Measurements from ENCODE around the gene FRAS1.
"Not testable (repeated sequence)": the region's sequence is repeated elsewhere in the genome, so short reads cannot be mapped to it uniquely, and the experiment has no call there.

FRAS1 gene

GRCh38 chr4:78247536-78248285, 190.6 kb downstream of the FRAS1 start:
- no peak for FAIRE-seq
- DNase-seq (ENCODE audit: extremely low spot score, insufficient read length, low read depth): no peak

GRCh38 chr4:78250500-78250899, 193.4 kb downstream of the FRAS1 start:
- DNase-seq (ENCODE audit: extremely low spot score, insufficient read length, low read depth) (no peak), FAIRE-seq (no peak)

GRCh38 chr4:78252773-78253172, 195.7 kb downstream of the FRAS1 start:
- DNase-seq (ENCODE audit: extremely low spot score, insufficient read length, low read depth); FAIRE-seq: not testable (repeated sequence)

- FAIRE-seq (no peak), DNase-seq (ENCODE audit: extremely low spot score, insufficient read length, low read depth) (no peak)
These were observed 197.8 kb downstream of the FRAS1 start for GRCh38 chr4:78254893-78255292.

DNA sequence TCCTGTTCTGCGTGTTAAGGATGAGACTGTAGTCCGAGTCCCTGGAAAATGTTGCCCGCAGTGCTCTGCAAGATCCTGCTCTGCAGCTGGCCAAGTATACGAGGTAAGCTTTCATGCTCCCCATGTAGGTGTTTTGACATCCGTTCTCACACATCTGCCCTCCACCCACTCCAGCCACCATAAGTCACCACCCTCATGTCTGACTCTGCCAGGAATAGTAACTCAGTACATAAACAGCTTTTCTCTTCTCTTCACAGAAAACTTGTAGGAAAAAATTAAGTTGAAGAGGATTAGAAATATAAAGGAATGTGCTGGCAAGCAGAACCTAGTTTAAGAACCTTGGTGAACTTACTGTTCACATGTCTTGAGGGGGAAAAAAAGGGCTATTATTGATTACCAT, 207.9 kb downstream of the FRAS1 start:
- no peak for FAIRE-seq
- DNase-seq (ENCODE audit: extremely low spot score, insufficient read length, low read depth): no peak

DNA sequence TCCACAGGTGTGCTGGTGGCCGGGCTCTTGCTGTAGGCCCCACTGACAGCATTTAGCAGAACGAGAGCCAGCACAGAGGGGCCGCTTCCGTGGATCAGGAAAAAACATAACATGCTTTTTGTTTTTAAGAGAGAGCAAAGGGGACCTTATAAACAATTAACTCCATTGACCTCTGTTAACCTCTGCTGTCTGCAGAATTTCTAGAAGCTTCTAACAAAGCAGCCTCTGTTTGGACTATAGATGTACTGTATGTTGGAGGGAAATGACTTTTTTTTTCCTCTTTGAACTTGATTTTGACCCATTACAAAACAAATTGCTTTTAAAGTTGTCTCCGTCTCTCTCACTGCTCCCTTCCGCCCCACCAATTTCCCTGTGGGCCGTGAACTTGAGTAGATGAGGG, 210.7 kb downstream of the FRAS1 start:
- no peak for DNase-seq (ENCODE audit: extremely low spot score, insufficient read length, low read depth)
- no peak for FAIRE-seq

- FAIRE-seq: no peak
These were observed 211.5 kb downstream of the FRAS1 start for GRCh38 chr4:78268597-78268996.

GRCh38 chr4:78275450-78275849, 218.3 kb downstream of the FRAS1 start:
- DNase-seq (ENCODE audit: extremely low spot score, insufficient read length, low read depth): not testable (repeated sequence)

More at GRCh38 chr4:78268597-78268996, 211.5 kb downstream of the FRAS1 start:
- DNase-seq (ENCODE audit: extremely low spot score, insufficient read length, low read depth): no peak

GRCh38 chr4:78286281-78286680, 229.2 kb downstream of the FRAS1 start:
- FAIRE-seq (no peak), DNase-seq (ENCODE audit: extremely low spot score, insufficient read length, low read depth) (no peak)

More at GRCh38 chr4:78275450-78275849, 218.3 kb downstream of the FRAS1 start:
- not testable (repeated sequence) for FAIRE-seq

DNA sequence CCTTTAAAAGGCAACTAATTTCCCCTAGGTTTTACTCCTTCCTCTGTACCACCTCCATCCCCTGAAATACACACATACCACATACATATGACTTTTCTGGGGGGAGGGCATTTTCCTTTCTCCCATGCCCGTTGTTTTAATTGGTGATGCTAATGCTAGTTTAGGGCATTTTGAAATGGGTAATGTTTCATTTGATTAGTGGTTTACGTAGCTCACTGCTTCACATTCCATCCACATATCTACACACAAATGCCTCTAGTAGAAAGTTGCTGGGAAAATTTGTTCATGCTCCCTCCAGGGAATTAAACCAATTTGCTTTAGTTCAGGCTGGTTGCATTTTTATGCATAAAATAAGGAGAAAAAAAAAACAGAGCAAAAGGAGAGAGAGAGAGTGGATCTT, 231.2 kb downstream of the FRAS1 start:
- DNase-seq (ENCODE audit: extremely low spot score, insufficient read length, low read depth) (no peak), FAIRE-seq (no peak)

- no peak for FAIRE-seq
These were observed 234.2 kb downstream of the FRAS1 start for GRCh38 chr4:78291277-78291676.

GRCh38 chr4:78292341-78292740, 235.2 kb downstream of the FRAS1 start:
- DNase-seq (ENCODE audit: extremely low spot score, insufficient read length, low read depth): no peak
- no peak for FAIRE-seq

More at GRCh38 chr4:78291277-78291676, 234.2 kb downstream of the FRAS1 start:
- no peak for DNase-seq (ENCODE audit: extremely low spot score, insufficient read length, low read depth)

- FAIRE-seq (no peak), DNase-seq (ENCODE audit: extremely low spot score, insufficient read length, low read depth) (no peak)
These were observed 235.7 kb downstream of the FRAS1 start for GRCh38 chr4:78292856-78293255.

DNA sequence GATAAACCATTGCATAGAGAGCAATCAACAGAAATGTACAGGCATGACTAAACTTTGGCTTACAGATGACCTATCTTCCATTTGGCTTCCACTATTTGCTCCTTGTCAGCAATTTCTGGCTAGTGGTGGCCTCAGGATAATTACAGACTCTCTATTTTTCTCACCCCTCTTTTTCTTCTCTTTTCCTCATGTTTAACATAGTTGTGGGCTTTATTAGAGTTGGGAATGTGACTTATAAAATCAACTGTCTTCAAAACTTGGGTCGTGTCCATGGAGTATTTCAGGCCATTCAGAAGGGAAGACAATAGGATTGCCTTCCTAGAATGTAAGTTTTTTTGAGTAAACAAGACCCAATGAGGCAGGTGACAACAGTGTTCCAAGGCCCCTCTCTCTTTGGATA, 236.2 kb downstream of the FRAS1 start:
- FAIRE-seq (no peak), DNase-seq (ENCODE audit: extremely low spot score, insufficient read length, low read depth) (no peak)

DNA sequence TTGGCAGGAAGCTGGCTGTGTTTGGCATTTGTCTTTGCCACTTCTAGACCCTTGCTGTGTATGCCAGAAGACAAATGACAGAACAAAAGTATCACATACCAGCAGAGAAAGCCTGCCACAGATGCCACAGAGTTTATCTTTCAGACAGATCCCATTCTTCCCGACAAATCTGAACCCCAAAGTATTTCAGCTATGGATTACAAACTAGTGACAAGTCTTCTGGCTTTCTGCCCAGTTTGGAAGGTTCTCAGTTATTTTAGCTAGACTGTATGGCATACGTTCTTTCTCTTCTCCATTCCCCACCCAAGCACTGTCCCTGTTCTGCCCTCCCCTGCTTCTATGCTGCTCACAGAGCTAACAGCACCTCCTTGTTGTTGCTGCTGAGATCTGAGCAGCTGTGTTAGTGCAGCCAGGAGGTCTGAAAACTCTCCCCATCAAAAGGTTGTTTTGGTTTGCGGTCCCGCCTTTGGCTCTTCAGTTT, 236.7 kb downstream of the FRAS1 start:
- FAIRE-seq: no peak
- no peak for DNase-seq (ENCODE audit: extremely low spot score, insufficient read length, low read depth)

- no peak for FAIRE-seq
- no peak for DNase-seq (ENCODE audit: extremely low spot score, insufficient read length, low read depth)
These were observed 239.1 kb downstream of the FRAS1 start for GRCh38 chr4:78296261-78296660.

- peak; percentile 29 for FAIRE-seq
- no peak for DNase-seq (ENCODE audit: extremely low spot score, insufficient read length, low read depth)
These were observed 240.1 kb downstream of the FRAS1 start for GRCh38 chr4:78297116-78297800.

- no peak for DNase-seq (ENCODE audit: extremely low spot score, insufficient read length, low read depth)
- FAIRE-seq: no peak
These were observed 241.5 kb downstream of the FRAS1 start for GRCh38 chr4:78298618-78299017.

DNA sequence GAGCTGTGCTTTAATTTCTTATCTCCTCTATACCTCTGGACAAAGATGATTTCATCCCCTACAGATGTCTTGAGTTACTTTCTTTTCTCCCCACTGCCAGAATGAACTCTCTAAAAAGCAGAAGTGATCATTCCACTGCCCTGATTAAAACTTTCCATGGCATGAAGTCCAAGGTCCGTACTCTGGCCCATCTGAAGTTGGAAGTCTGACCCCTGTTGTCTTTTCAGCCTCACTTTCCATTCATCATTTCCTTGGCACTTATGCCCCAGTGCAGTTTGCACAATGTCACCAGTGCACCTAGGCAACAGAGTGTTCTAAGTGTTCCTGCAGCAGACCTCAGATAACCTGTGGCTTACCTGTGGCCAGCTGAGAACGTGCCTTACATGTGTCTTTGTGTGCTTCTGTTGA, 242.4 kb downstream of the FRAS1 start:
- FAIRE-seq: peak; percentile 9
- no peak for DNase-seq (ENCODE audit: extremely low spot score, insufficient read length, low read depth)

- not testable (repeated sequence) for FAIRE-seq; DNase-seq (ENCODE audit: extremely low spot score, insufficient read length, low read depth)
These were observed 250.1 kb downstream of the FRAS1 start for GRCh38 chr4:78307263-78307662.

DNA sequence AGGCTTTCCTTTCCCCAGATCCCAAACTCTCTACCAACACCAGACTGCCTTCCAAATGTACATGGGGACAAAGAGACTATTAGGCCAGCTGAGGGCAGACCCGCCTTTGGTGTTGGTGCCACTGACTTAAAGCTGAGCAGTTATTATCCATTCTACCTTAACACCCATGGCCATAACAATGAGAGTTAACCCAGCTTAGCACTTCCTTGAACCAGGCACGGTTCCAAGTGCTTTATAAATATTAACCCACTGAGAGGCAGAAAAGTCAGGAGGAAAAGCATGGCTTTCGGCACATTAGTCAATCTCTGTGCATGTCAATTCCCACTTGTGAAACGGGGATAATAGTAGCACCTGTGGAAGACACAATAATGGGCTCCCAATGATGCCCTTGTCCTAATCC, 251.4 kb downstream of the FRAS1 start:
- no peak for FAIRE-seq
- DNase-seq (ENCODE audit: extremely low spot score, insufficient read length, low read depth): no peak
